ENCODE measurements around the gene NCKAP5L.

The NCKAP5L gene, protein sequence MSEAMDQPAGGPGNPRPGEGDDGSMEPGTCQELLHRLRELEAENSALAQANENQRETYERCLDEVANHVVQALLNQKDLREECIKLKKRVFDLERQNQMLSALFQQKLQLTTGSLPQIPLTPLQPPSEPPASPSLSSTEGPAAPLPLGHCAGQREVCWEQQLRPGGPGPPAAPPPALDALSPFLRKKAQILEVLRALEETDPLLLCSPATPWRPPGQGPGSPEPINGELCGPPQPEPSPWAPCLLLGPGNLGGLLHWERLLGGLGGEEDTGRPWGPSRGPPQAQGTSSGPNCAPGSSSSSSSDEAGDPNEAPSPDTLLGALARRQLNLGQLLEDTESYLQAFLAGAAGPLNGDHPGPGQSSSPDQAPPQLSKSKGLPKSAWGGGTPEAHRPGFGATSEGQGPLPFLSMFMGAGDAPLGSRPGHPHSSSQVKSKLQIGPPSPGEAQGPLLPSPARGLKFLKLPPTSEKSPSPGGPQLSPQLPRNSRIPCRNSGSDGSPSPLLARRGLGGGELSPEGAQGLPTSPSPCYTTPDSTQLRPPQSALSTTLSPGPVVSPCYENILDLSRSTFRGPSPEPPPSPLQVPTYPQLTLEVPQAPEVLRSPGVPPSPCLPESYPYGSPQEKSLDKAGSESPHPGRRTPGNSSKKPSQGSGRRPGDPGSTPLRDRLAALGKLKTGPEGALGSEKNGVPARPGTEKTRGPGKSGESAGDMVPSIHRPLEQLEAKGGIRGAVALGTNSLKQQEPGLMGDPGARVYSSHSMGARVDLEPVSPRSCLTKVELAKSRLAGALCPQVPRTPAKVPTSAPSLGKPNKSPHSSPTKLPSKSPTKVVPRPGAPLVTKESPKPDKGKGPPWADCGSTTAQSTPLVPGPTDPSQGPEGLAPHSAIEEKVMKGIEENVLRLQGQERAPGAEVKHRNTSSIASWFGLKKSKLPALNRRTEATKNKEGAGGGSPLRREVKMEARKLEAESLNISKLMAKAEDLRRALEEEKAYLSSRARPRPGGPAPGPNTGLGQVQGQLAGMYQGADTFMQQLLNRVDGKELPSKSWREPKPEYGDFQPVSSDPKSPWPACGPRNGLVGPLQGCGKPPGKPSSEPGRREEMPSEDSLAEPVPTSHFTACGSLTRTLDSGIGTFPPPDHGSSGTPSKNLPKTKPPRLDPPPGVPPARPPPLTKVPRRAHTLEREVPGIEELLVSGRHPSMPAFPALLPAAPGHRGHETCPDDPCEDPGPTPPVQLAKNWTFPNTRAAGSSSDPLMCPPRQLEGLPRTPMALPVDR (N-terminal part only)

DNA sequence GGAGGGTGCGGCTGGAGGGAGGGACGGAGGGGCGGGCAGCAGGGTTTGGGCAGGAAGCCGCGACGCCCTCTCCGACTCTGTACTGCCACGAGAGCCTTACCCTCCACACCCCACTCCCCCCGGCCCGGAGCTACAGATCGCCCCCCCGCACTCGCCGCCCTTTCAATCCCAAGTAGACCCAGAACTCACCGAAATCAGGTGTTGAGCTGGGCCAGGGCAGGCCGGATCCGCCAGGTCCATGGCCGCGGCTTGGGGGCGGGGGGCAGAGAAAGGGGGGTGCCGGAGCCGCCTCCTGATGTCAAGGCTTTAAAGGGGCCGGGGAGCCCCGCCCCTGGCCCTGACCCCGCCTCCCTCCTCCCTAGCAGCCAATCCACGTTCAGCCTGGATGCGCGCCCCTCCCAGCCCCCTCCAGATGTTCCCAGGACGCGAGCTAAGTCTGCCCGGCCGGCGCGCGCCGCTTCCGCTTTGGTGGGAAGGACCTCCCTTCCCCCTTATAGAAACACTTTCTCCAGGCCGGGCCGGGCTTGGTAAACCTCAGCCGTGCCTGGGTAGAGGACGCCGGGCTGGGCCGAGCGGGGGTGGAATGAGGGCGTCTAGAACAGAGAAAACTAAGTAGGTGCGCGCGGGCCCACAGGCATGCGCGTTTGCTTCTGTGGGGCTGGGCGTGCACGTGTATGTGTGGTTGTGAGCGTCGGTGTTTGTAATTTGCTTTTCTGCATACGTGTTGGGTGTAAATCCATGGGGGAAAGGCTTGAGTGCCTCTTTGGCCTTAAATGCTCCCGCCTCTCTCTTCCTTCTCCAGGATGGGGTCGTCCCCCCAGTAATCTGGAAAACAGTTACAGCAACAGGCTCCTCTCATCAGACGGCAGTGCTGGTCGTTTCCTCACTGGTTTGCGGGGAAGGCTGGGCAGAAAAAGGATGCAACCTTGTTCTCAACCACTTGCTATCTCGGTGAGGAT is at the start of gene NCKAP5L:
TSS of gene NCKAP5L (minus strand) at position 281 of the 959 bp plus-strand sequence. CDS start 24,369 bp downstream, outside the sequence.
- peaks cover 25% of the 10 kb centered on the region for H3K4me1 ChIP-seq (ENCODE audit: insufficient read depth, insufficient read length)
- peak within 1 kb of the TSS; percentile 94 for H3K9ac ChIP-seq (ENCODE audit: insufficient read length, low read depth)
- TF ChIP-seq SUZ12 (IDR thresholded peaks at IDR 0.05; ENCODE audit: extremely low read depth, insufficient read depth, insufficient read length) (no peak), YY1 (IDR thresholded peaks at IDR 0.05; ENCODE audit: insufficient read depth, insufficient read length) (no peak), ZNF274 (IDR thresholded peaks at IDR 0.05; ENCODE audit: low read depth, low read length) (no peak)
- H3K36me3 ChIP-seq (ENCODE audit: insufficient read depth, insufficient read length, low read length): peaks cover 21% of the 10 kb centered on the region
- H3K4me3 ChIP-seq (ENCODE audit: insufficient read length, low read depth): peak within 1 kb of the TSS; percentile 81
- DNase-seq (ENCODE audit: low read depth, low spot score): peak; percentile 96
- H3K9me3 ChIP-seq (ENCODE audit: insufficient read depth, low read length): no peaks in the 10 kb centered on the region
- H3K27me3 ChIP-seq (ENCODE audit: insufficient read depth, insufficient read length): no peaks in the 10 kb centered on the region

DNA sequence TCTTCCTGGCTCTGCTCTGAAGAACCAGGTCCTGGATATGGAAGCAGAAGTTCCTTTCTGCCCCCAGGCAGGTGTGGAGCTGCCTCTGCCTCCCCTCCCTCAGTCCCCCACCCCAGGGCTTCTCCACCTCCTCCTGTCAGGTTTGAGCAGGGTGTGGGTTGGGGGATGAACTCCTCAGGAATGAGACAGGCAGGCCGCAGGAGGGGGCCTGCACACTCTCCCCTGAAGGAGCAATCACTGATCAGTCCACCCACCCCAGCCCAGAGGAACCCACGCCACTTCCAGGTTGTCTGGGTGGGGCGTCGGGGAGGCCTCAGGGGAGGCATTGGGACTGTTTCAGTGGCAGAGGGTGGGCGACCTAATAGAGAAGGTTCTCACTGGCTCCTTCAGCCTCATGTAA is 48.9 kb upstream of the NCKAP5L start:
- DNase-seq (ENCODE audit: low read depth, low spot score): no peak
- TF ChIP-seq YY1 (IDR thresholded peaks at IDR 0.05; ENCODE audit: insufficient read depth, insufficient read length) (no peak), ZNF274 (IDR thresholded peaks at IDR 0.05; ENCODE audit: low read depth, low read length) (no peak), SUZ12 (IDR thresholded peaks at IDR 0.05; ENCODE audit: extremely low read depth, insufficient read depth, insufficient read length) (no peak)
- Histone ChIP-seq H3K4me1 (ENCODE audit: insufficient read depth, insufficient read length) (peaks cover 11% of the 10 kb centered on the region), H3K36me3 (ENCODE audit: insufficient read depth, insufficient read length, low read length) (no peaks in the 10 kb centered on the region), H3K9me3 (ENCODE audit: insufficient read depth, low read length) (peaks cover 17% of the 10 kb centered on the region; the same call in 1 of the 2 replicates), H3K4me3 (ENCODE audit: insufficient read length, low read depth) (no peak overlapping the region), H3K27me3 (ENCODE audit: insufficient read depth, insufficient read length) (no peaks in the 10 kb centered on the region), H3K9ac (ENCODE audit: insufficient read length, low read depth) (no peak overlapping the region)

DNA sequence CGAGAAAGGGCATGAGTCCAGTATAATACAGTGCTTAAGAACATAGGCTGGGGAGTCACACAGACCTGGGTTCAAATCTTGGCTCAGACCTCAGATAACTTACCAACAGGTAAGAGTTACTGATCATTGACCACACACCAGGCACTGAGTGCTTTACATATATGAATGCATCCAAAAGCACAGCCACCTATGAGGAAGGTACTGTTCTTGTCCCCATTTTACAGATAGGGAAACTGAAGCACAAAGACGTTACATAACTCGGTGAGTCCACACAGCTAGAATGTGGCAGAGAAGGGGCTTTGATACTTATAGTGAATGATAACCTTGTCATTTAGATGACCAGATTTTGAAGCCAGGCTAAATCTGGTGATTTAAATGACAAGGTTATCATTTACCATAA is 47.9 kb upstream of the NCKAP5L start:
- Histone ChIP-seq H3K27me3 (ENCODE audit: insufficient read depth, insufficient read length) (no peaks in the 10 kb centered on the region), H3K4me3 (ENCODE audit: insufficient read length, low read depth) (no peak overlapping the region), H3K9ac (ENCODE audit: insufficient read length, low read depth) (no peak overlapping the region), H3K9me3 (ENCODE audit: insufficient read depth, low read length) (peaks cover 17% of the 10 kb centered on the region; the same call in 1 of the 2 replicates), H3K4me1 (ENCODE audit: insufficient read depth, insufficient read length) (peaks cover 5% of the 10 kb centered on the region), H3K36me3 (ENCODE audit: insufficient read depth, insufficient read length, low read length) (no peaks in the 10 kb centered on the region)
- DNase-seq (ENCODE audit: low read depth, low spot score): no peak
- no peak for TF ChIP-seq ZNF274 (IDR thresholded peaks at IDR 0.05; ENCODE audit: low read depth, low read length)
- no peak for TF ChIP-seq YY1 (IDR thresholded peaks at IDR 0.05; ENCODE audit: insufficient read depth, insufficient read length)
- TF ChIP-seq SUZ12 (IDR thresholded peaks at IDR 0.05; ENCODE audit: extremely low read depth, insufficient read depth, insufficient read length): no peak

DNA sequence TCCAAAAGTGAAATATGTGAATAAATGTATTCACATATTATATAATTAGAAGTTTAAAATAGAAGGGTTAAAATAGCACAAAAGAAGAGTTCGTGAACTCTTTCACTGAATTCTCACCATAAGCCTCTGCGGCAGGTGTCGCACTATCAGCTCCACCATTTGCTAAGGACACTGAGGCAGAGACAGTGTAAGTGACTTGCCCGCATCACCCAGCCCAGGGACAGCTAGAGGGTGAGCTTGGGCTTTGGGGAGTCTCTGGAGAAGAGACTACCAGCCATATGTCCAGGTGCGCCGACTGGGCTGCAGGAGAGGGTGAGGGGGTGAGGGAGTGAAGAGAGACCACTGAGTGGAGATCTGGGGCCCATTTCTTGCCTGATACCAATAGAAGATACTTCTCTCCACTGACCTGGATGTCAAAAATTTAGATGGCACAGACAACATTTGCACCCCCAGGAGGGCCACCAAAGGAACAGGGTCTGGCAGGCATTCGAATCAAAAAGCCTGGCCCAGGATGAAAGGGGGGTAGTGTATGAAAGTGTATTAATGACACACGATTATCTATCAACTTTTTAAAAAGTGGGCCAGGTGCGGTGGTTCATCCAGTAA is 47.0 kb upstream of the NCKAP5L start:
- Histone ChIP-seq H3K9me3 (ENCODE audit: insufficient read depth, low read length) (peaks cover 17% of the 10 kb centered on the region; the same call in 1 of the 2 replicates), H3K27me3 (ENCODE audit: insufficient read depth, insufficient read length) (no peaks in the 10 kb centered on the region), H3K36me3 (ENCODE audit: insufficient read depth, insufficient read length, low read length) (no peaks in the 10 kb centered on the region), H3K4me3 (ENCODE audit: insufficient read length, low read depth) (no peak overlapping the region), H3K9ac (ENCODE audit: insufficient read length, low read depth) (no peak overlapping the region), H3K4me1 (ENCODE audit: insufficient read depth, insufficient read length) (peaks cover 5% of the 10 kb centered on the region)
- TF ChIP-seq SUZ12 (IDR thresholded peaks at IDR 0.05; ENCODE audit: extremely low read depth, insufficient read depth, insufficient read length) (no peak), ZNF274 (IDR thresholded peaks at IDR 0.05; ENCODE audit: low read depth, low read length) (no peak), YY1 (IDR thresholded peaks at IDR 0.05; ENCODE audit: insufficient read depth, insufficient read length) (no peak)
- no peak for DNase-seq (ENCODE audit: low read depth, low spot score)

DNA sequence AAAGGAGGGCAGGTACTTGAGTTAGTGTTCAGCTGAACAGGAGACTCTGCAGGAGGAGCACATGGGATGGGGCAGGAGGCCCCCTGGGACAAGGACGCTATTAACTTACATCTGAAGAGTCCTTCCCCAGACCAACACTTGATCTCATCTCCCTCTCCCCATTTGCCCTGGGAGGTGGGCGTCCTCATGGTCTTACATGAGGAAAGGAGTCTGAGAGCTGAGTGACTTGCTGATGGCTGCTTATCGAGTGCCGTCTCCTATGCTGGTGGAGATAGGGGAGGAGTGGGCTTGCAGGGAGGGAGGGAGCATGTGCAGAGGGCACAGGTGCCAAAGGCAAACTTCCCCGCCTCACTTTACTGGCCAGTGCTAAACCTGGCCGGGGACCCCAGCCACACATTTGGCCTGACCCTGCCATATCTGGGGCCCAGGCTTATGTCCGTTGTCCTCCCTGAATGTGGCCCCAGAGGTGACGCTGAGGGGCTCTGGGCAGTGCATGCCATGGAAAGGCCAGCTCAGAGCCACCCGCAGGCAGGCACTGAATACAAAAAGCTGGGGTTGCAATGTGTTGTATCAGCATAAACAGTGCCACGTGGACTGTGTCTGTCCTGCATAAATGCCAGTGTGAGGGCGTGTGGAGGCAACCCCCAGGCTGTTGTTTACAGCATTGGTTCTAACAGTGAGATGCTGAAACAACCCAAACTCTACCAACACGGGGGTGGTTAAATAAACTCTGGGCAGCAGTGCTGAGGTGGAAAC is 46.1 kb upstream of the NCKAP5L start:
- H3K9ac ChIP-seq (ENCODE audit: insufficient read length, low read depth): no peak overlapping the region
- peaks cover 9% of the 10 kb centered on the region; the same call in 1 of the 2 replicates for H3K9me3 ChIP-seq (ENCODE audit: insufficient read depth, low read length)
- H3K4me1 ChIP-seq (ENCODE audit: insufficient read depth, insufficient read length): peaks cover 12% of the 10 kb centered on the region
- no peak for DNase-seq (ENCODE audit: low read depth, low spot score)
- no peak overlapping the region for H3K4me3 ChIP-seq (ENCODE audit: insufficient read length, low read depth)
- no peaks in the 10 kb centered on the region for H3K27me3 ChIP-seq (ENCODE audit: insufficient read depth, insufficient read length)
- no peak for TF ChIP-seq ZNF274 (IDR thresholded peaks at IDR 0.05; ENCODE audit: low read depth, low read length)
- TF ChIP-seq SUZ12 (IDR thresholded peaks at IDR 0.05; ENCODE audit: extremely low read depth, insufficient read depth, insufficient read length): no peak
- TF ChIP-seq YY1 (IDR thresholded peaks at IDR 0.05; ENCODE audit: insufficient read depth, insufficient read length): no peak
- no peaks in the 10 kb centered on the region for H3K36me3 ChIP-seq (ENCODE audit: insufficient read depth, insufficient read length, low read length)
